CD14-positive monocyte (primary cell): Measurements from ENCODE around the gene BEND7. TPM values are rescaled to one million over a fixed set of nuclear protein-coding genes. Genes with fewer than 3 reads are reported as not detected.

Experiments
- DNase-seq, 3 donors: peaks; one replicate each; pipeline ENCODE4 v3.0.0-alpha.2; 2011 to 2022
- H2AFZ ChIP-seq: 2 replicates; pipeline ENCODE4 v1.6.0; 2012; ENCODE audit warnings: mild to moderate bottlenecking, low read depth, low read length, inconsistent platforms; ENCODE audit not compliant: insufficient read depth, poor library complexity, severe bottlenecking
- H3K27ac ChIP-seq, 2 donors: 1 replicate in 1 of 2; 2 replicates in 1 of 2; pipeline ENCODE4 v1.5.1; 2012 to 2013; ENCODE audit warnings: low read length in 2 of 2, control low read depth in 1 of 2, inconsistent platforms in 1 of 2, low read depth in 1 of 2, mild to moderate bottlenecking in 1 of 2
- H3K27me3 ChIP-seq, 2 donors: one replicate each; pipeline versions ENCODE4 v1.6.0 to v1.6.1; 2011 to 2013; ENCODE audit warnings: low read length in 2 of 2; ENCODE audit not compliant: control insufficient read depth in 2 of 2, insufficient read depth in 2 of 2
- H3K36me3 ChIP-seq, 2 donors: replicated peaks in 1 of 2; 1 replicate in 1 of 2; 2 replicates in 1 of 2; pipeline versions ENCODE4 v1.5.1 to v1.6.1; 2012 to 2013; ENCODE audit warnings: low read length in 2 of 2, control low read depth in 1 of 2, inconsistent platforms in 1 of 2, mild to moderate bottlenecking in 1 of 2; ENCODE audit not compliant: insufficient read depth in 2 of 2, control insufficient read depth in 1 of 2
- H3K4me1 ChIP-seq, 2 donors: 1 replicate in 1 of 2; 2 replicates in 1 of 2; pipeline versions ENCODE4 v1.5.1 to v1.6.1; 2012 to 2013; ENCODE audit warnings: low read length in 2 of 2, control low read depth in 1 of 2, inconsistent platforms in 1 of 2, mild to moderate bottlenecking in 1 of 2, moderate library complexity in 1 of 2; ENCODE audit not compliant: insufficient read depth in 2 of 2, control insufficient read depth in 1 of 2
- H3K4me2 ChIP-seq: replicated peaks from 2 replicates; pipeline ENCODE3; 2012; ENCODE audit warnings: low read length, moderate library complexity, mild to moderate bottlenecking; ENCODE audit not compliant: poor library complexity, severe bottlenecking; ENCODE audit errors: extremely low read depth
- H3K4me3 ChIP-seq, 3 experiments: fragments of 200-600 bp in 1 of 3; sonication (generic) in 1 of 3; replicated peaks in 1 of 3; 1 replicate in 2 of 3; 2 replicates in 1 of 3; pipeline ENCODE4 v1.5.1; 2011 to 2013; ENCODE audit warnings: low read length in 3 of 3, mild to moderate bottlenecking in 3 of 3, control low read depth in 2 of 3, low read depth in 2 of 3, inconsistent platforms in 1 of 3, moderate library complexity in 1 of 3
- H3K79me2 ChIP-seq: 2 replicates; pipeline ENCODE4 v1.6.0; 2012; ENCODE audit warnings: mild to moderate bottlenecking, control low read depth, inconsistent platforms, low read length, moderate library complexity; ENCODE audit not compliant: insufficient read depth
- H3K9ac ChIP-seq: 2 replicates; pipeline ENCODE4 v1.6.0; 2017; ENCODE audit warnings: low read length, mild to moderate bottlenecking; ENCODE audit not compliant: insufficient read depth, poor library complexity, severe bottlenecking
- H3K9me3 ChIP-seq, 2 donors: replicated peaks in 1 of 2; 1 replicate in 1 of 2; 2 replicates in 1 of 2; pipeline versions ENCODE4 v1.5.1 to v1.6.1; 2012 to 2013; ENCODE audit warnings: low read length in 2 of 2, control low read depth in 1 of 2; ENCODE audit not compliant: control insufficient read depth in 1 of 2, insufficient read depth in 1 of 2
- H4K20me1 ChIP-seq: 2 replicates; pipeline ENCODE4 v1.6.0; 2012; ENCODE audit warnings: mild to moderate bottlenecking, low read length, control low read depth, moderate library complexity; ENCODE audit not compliant: insufficient read depth
- H3K27ac Mint-ChIP-seq, 7 donors: one replicate each; pipeline ENCODE4 v1.8.0; 2020; ENCODE audit warnings: mild to moderate bottlenecking in 7 of 7, mixed read lengths in 7 of 7, moderate library complexity in 6 of 7, inconsistent platforms in 2 of 7
- H3K27me3 Mint-ChIP-seq, 3 donors: one replicate each; pipeline ENCODE4 v1.8.0; 2021 to 2022; ENCODE audit warnings: low read depth in 3 of 3, mild to moderate bottlenecking in 3 of 3, mixed read lengths in 3 of 3, moderate library complexity in 3 of 3, inconsistent platforms in 1 of 3
- H3K36me3 Mint-ChIP-seq, 2 donors: one replicate each; pipeline ENCODE4 v1.8.0; 2020; ENCODE audit warnings: mixed read lengths in 2 of 2, inconsistent platforms in 1 of 2, mild to moderate bottlenecking in 1 of 2
- H3K4me1 Mint-ChIP-seq: one replicate; pipeline ENCODE4 v1.8.0; 2020; ENCODE audit warnings: mild to moderate bottlenecking, mixed read lengths
- H3K4me3 Mint-ChIP-seq, 2 donors: one replicate each; pipeline ENCODE4 v1.8.0; 2020; ENCODE audit warnings: mild to moderate bottlenecking in 2 of 2, mixed read lengths in 2 of 2, moderate library complexity in 1 of 2
- H3K9me3 Mint-ChIP-seq, 7 donors: one replicate each; pipeline ENCODE4 v1.8.0; 2020 to 2022; ENCODE audit warnings: mixed read lengths in 7 of 7, mild to moderate bottlenecking in 6 of 7, moderate library complexity in 6 of 7, inconsistent platforms in 2 of 7
- WGBS: methylation state at CpG from one replicate; pipeline ENCODE4 v1.1.5; 2013; ENCODE audit warnings: missing lambda C conversion rate; ENCODE audit not compliant: insufficient coverage; 5-methylcytosine and 5-hydroxymethylcytosine counted together
- intact Hi-C, 2 donors: fragments of 100-400 bp; cut with micrococcal nuclease; formaldehyde crosslinking; loops; one replicate each; pipeline versions ENCODE4 v1.15.0 to v1.15.1; 2023
- polyA plus RNA-seq, 3 donors: library from polyadenylated mRNA; depleted of rRNA in 1 of 3; unstranded in 2 of 3; stranded (reverse) in 1 of 3; fragments of 300-500 nt in 2 of 3; fragments of >200 nt in 1 of 3; fragmentation: Illumina TruSeq in 2 of 3; gene quantifications; 1 replicate in 2 of 3; 2 replicates in 1 of 3; pipeline ENCODE4 v1.2.3, GENCODE V29; 2012 to 2021
- TF ChIP-seq, protein P1 (sequence below): fragments of 200-600 bp; IDR thresholded peaks from one replicate; pipeline ENCODE4 v1.8.0; 2022; ENCODE audit warnings: antibody characterized with exemption, mild to moderate bottlenecking

BEND7 gene
- polyA plus RNA-seq, 3 donors, result 0.65 TPM; not detected in 2

DNA sequence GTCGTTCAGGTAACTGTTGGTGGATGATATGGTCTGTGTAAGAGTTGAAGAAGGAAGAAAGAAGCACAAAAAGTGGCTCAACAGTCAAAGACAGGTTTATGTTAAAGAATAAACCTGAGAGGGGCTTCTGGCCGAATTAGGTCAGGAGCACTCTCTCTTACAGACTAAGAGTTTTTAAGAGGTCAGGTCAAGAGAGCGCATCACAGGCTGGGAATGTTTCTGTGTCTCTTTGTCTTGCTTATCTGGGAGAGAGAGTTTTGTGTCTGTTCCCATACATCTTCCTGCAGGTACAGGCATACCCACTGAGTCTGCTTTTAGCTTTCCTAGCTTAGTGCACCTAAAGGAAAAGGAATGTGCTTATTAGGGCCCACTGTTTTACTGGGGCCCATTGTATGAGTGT, 35.8 kb upstream of the BEND7 start:
- Mint-ChIP-seq H3K9me3 (peaks cover 0 to 15% (median 5%) of the 10 kb centered on the region in 7 donors), H3K4me1 (peaks cover 20% of the 10 kb centered on the region), H3K36me3 (peaks cover 0 to 2% of the 10 kb centered on the region in 2 donors), H3K27ac (no peak overlapping the region), H3K27me3 (peaks cover 0 to 2% (median 2%) of the 10 kb centered on the region in 3 donors), H3K4me3 (no peak overlapping the region)
- DNase-seq, result no peak
- Histone ChIP-seq H3K27ac (no peak overlapping the region), H4K20me1 (no peaks in the 10 kb centered on the region), H3K27me3 (no peaks in the 10 kb centered on the region), H3K36me3 (no peaks in the 10 kb centered on the region), H3K4me1 (peaks cover 18 to 20% of the 10 kb centered on the region in 2 donors), H3K79me2 (no peaks in the 10 kb centered on the region), H3K4me2 (no peak overlapping the region), H3K9me3 (no peaks in the 10 kb centered on the region), H2AFZ (no peak overlapping the region), H3K9ac (no peak overlapping the region), H3K4me3 (no peak overlapping the region)
- intact Hi-C loops, result no loop called here
- 93% methylated on average over 1 of the region's 3 CpGs for WGBS
- TF ChIP-seq, protein P1, sequence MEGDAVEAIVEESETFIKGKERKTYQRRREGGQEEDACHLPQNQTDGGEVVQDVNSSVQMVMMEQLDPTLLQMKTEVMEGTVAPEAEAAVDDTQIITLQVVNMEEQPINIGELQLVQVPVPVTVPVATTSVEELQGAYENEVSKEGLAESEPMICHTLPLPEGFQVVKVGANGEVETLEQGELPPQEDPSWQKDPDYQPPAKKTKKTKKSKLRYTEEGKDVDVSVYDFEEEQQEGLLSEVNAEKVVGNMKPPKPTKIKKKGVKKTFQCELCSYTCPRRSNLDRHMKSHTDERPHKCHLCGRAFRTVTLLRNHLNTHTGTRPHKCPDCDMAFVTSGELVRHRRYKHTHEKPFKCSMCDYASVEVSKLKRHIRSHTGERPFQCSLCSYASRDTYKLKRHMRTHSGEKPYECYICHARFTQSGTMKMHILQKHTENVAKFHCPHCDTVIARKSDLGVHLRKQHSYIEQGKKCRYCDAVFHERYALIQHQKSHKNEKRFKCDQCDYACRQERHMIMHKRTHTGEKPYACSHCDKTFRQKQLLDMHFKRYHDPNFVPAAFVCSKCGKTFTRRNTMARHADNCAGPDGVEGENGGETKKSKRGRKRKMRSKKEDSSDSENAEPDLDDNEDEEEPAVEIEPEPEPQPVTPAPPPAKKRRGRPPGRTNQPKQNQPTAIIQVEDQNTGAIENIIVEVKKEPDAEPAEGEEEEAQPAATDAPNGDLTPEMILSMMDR, result no peak

GRCh38 chr10:13563481-13564445, 34.9 kb upstream of the BEND7 start:
- intact Hi-C loops, result no loop called here
- Histone ChIP-seq H3K4me3 (no peak overlapping the region), H2AFZ (no peak overlapping the region), H3K4me1 (peaks cover 18 to 20% of the 10 kb centered on the region in 2 donors), H3K9me3 (no peaks in the 10 kb centered on the region), H4K20me1 (no peaks in the 10 kb centered on the region), H3K36me3 (no peaks in the 10 kb centered on the region), H3K9ac (no peak overlapping the region), H3K79me2 (no peaks in the 10 kb centered on the region), H3K27ac (no peak overlapping the region), H3K4me2 (no peak overlapping the region), H3K27me3 (no peaks in the 10 kb centered on the region)
- DNase-seq, result no peak
- WGBS, result 99% methylated on average over 9 of the region's 11 CpGs
- no peak overlapping the region for H3K27ac Mint-ChIP-seq
- H3K36me3 Mint-ChIP-seq, result peaks cover 0 to 2% of the 10 kb centered on the region in 2 donors
- H3K4me3 Mint-ChIP-seq, result no peak overlapping the region
- peaks cover 20% of the 10 kb centered on the region for H3K4me1 Mint-ChIP-seq
- peaks cover 0 to 15% (median 5%) of the 10 kb centered on the region in 7 donors for H3K9me3 Mint-ChIP-seq
- peaks cover 0 to 2% (median 2%) of the 10 kb centered on the region in 3 donors for H3K27me3 Mint-ChIP-seq
- TF ChIP-seq, protein P1, result no peak
